ENCODE data around the gene SAMD4A.

The SAMD4A gene

DNA sequence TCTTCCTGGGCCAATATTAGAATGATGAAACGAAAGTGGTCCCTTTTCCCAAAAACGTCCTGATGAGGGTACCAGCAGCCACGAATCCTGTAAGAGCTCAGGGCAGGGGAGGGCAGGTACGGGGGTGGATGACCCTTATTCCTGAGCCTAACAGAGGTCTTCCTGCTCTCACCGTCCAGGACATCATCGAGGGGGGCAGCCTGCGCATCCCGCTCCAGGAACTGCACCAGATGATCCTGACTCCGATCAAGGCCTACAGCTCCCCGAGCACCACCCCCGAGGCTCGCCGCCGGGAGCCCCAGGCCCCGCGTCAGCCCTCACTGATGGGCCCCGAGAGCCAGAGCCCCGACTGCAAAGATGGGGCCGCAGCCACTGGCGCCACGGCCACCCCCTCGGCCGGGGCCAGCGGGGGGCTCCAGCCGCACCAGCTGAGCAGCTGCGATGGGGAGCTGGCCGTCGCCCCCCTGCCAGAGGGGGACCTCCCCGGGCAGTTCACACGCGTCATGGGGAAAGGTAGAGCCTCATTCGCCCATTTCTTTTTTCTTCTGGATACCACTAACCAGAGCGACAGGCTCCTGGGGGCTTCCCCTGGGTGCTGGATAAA is 193.2 kb downstream of the SAMD4A start:
- DNase-seq (ENCODE audit: low read depth in 2 of 2): no peak

- DNase-seq (ENCODE audit: low read depth in 2 of 2): no peak
Observed at GRCh38 chr14:54760866-54761575, 194.1 kb downstream of the SAMD4A start.

DNA sequence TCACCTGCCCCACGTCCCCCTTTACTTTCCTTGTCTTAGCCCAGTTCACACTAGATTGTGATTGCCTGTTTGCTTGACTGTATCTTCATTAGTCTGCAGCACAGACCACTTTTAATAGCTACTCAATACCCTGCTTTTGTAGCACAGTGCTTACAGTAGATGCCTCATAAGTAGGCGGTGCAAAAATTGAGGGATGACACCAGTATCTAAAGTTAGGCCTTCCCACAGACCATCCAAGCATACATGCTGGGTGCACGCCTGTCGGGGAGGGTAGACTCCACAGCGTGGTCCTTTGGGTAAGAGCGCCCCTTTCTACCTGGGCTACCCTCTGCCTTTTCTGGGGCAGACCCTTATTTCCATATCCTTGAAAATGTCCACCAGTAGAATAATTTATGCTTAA is 194.9 kb downstream of the SAMD4A start:
- no peak for DNase-seq (ENCODE audit: low read depth in 2 of 2)

DNA sequence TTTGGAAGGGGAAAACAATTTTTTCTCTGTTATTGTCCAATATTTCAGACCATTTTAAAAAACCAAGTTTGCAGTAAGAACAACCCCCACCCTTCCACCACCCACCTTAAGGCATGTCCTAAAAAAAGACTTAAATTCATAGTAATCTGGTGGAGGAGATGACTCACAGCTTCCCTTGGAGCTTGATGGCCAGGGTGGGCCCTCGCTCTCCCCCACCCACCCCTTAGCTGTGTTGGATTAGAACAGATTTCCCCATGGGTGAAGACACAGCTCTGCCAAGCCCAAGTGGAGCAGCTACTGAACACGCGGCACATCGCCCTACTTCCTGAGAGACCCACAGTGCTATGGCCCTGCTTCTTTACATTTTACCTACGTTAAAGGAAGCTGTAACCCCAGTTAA is 195.4 kb downstream of the SAMD4A start:
- DNase-seq (ENCODE audit: low read depth in 2 of 2): no peak

GRCh38 chr14:54763761-54764160 is 196.8 kb downstream of the SAMD4A start:
- DNase-seq (ENCODE audit: low read depth in 2 of 2): no peak

- DNase-seq (ENCODE audit: low read depth in 2 of 2): no peak
Observed at GRCh38 chr14:54766276-54767138, 199.6 kb downstream of the SAMD4A start.

DNA sequence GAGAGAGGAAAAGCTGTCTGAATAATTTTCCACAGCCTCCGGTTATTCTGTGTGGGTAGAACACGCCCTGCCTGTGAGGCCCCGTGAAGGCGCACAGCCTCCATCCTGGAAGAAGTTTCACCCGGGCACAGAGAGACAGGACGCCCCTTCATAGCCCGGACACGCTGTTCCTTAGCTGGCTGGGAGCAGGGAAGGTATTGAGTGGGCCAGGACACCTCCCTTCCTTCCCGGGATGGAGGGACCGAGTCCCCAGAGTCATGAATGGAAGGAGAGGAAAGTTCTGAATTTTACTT is 200.2 kb downstream of the SAMD4A start:
- DNase-seq (ENCODE audit: low read depth in 2 of 2): no peak

- DNase-seq (ENCODE audit: low read depth in 2 of 2): no peak
Observed at GRCh38 chr14:54767450-54767849, 200.5 kb downstream of the SAMD4A start.

- no peak for DNase-seq (ENCODE audit: low read depth in 2 of 2)
Observed at GRCh38 chr14:54768501-54769129, 201.7 kb downstream of the SAMD4A start.

DNA sequence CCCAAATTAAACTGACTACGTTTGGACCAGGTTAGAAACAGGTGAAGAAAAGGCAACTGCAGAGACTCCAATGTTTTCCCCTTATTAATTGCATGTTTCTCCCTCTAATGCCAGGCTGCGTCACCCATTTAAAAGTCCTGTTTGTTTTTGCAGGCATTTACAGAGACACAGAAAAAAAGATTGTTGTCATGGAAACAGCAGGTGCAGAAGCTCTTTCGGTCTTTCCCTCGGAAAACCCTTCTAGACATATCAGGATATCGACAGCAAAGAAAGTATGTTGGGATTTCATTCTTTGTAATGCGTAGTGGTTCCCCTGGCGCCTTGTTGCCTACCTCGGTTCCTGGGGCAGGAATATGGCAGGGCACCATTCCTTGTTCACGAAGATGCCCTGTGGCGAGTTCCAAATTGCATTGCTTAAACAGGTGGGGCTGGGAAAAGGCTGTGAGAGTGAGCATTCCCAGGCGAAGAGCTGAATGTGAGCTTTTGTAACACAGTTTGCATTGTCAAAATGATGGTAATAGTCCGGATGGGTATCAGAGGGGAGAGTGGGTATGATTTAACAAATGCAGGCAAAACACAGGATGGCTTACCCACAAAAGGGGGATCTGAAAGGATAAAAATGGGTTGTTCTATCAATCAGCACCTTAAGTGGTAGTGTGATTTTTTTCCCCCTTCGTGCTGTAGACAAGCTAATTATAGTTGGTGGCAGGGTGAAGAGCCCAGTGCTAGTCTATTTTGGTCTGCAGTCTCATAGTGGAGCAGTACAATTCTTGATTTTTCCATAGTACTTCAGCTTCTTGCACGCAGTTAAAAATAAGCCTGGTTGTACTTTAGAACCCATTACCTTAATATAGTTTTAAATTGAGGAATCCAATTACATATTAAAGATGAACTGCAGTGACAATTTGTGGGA is 203.3 kb downstream of the SAMD4A start:
- DNase-seq (ENCODE audit: low read depth in 2 of 2): no peak

DNA sequence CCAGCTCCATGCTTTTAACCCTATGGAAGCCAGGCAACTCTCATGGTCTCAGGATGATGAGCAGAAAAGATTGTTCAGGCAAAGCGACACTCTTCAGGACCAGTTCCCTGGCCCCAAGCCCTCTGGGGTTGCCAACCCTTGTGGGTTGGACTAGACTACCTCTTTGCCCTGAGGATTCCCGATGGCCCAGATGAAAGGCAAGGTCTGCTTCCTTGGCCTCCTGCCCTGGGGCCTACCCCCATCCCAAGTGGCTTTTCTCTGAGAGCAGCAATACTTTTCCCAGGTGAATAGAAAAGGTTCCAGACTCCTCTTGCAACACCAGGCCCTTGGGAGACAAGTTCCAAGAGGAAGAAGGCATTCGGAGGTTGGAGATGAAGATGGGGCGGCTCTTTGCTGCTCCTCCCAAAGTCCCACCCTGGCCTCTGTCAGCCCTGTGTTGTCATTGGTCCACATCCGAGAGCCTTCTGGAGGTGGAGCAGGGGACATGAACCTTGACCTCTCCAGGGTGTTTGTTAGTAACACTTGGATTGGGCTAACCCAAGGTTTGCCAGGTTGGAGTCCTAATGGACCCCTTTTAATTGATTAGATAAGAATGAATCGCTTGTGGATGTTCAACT is 204.6 kb downstream of the SAMD4A start:
- no peak for DNase-seq (ENCODE audit: low read depth in 2 of 2)

DNA sequence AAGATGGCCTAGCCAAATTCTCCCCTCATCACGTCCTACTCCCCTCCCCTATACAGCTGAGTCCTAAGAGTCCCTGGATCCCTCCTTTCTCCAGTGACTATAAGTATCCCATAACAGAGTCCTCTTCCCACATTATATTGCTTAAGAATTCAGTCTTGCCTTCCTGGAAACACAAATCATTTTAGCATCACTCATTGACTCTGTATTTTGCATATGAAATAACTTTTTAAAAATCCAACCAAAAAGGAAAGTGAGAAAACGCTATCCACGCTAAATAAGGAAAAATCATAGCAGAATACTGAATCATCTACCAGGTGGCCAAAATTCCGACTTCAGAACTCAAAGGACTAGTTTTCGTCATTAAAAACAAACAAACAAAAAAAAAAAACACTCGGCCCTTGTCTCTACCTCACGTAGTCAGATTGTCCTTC is 205.5 kb downstream of the SAMD4A start:
- DNase-seq (ENCODE audit: low read depth in 2 of 2): no peak

DNA sequence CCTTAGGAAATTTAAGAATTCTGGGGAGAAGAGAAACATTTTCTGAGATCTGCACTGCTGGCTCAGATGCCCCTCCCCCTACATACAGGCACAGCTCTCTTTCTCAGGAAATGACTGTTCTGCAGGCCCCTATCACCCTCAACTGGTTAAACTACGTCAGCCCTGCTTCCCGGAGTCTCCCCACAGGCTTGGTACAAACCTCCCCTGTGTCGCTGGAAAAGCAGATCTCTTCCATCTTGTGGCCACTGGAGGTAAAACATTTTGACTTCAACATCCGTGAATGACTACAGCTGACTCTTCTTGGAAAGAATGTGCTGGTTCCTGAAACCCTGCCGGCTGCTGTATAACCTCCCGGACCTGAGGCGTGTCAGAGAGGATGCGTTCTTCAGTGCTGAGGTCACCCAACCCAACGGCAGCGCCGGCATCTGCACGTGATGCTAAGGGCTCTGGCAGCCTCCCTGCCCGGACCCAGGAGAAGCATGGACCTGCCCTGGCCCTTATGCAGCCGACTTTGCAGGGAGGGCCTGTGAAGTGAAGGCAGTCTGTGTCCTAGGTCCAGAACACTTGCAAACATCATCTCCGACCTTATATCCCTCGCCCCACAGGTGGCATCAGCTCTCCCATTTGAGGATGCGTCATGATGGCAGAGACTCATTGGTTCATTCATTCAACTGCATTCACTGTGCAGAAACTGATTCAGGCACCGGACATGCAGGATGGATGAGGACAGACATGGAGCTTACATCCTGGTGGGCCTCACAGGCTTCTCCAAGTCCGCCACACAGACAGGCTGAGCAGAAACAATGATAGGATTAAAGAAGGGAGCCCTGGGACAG is 206.5 kb downstream of the SAMD4A start:
- DNase-seq (ENCODE audit: low read depth in 2 of 2): peak; percentile 80 to 86

GRCh38 chr14:54774824-54775223 is 207.9 kb downstream of the SAMD4A start:
- DNase-seq (ENCODE audit: low read depth in 2 of 2): no peak

DNA sequence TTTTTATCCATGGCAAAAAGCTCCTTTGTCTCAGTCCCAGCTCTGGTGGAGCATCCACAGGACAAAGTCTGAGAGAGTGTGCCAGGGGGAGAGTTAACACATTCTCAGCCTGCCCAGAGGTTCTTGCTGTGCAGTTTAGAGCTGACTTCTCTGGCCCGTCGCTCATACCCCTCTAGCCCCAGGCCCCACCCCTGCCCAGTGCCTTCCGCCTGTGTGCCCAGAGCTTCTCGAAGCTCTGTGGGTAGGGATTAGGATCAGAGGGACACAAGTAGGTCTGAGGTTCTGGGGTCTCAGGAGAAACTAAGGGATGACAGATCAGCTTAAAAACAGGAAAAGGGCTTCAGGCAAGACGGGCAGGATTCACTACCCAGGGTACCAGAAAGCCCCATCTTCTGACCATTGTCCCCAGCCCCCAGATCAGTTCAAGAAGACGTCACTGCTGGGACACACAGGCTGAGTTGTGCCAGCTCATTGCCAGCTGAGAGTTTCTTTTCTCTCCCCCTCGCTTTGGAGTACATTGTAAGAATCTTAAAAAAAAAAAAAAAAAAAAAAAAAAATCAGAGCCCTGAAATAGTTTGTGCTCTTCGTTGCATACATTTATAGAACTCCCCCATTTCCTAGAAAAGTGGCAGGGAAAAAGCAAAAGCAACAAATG is 208.7 kb downstream of the SAMD4A start:
- DNase-seq (ENCODE audit: low read depth in 2 of 2): no peak

DNA sequence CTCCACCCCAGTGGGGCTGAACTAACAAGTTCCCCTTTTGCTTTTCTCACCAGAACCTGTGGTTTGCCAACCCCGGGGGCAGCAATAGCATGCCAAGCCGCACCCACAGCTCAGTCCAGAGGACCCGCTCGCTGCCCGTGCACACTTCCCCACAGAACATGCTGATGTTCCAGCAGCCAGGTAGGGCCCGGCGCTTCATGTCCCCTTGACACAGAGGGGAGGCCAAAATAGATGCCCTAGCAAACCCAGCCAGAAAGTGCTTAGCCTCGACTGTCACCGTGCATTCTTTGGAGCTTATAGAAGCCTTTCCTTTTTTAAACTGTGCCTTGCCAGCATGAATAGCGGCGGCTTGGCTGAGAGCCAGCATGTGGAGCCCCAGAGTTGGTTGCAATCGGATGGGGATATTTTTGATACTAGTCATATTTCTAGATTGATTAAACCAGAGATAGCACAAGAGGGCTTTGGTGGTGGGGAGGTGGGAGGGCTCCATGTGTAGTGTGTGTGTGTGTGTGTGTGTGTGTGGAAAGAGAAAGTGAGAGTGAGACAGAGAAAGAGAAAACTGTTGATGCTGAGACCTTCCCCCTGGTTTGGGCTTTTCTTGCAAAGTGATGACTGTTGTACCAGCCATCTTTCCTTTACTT is 209.6 kb downstream of the SAMD4A start:
- peak; percentile 76 to 79 for DNase-seq (ENCODE audit: low read depth in 2 of 2)

DNA sequence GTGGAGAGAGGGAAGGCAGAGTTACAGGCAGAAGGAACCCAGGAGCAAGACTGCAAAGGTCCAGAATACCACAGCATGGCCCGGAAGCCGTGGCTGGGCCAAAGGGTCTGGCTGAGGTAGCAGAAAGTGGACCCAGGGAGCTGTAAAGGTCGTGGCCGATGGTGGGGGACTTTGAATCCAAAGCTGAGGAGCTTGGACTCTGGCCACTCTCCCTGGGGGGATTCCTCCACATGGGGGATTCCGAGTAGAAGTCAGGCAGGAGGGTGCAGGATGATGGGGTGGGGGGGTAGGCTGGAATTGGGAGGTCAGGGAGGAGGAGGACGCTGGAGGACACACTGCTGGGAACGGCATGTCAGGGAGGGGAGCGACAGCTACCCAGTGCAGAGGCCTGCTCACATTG is 210.5 kb downstream of the SAMD4A start:
- DNase-seq (ENCODE audit: low read depth in 2 of 2): no peak

GRCh38 chr14:54778618-54779345 is 211.9 kb downstream of the SAMD4A start:
- DNase-seq (ENCODE audit: low read depth in 2 of 2): no peak

All from stimulated activated CD4-positive, alpha-beta T cell treated with anti-CD3 and anti-CD28 coated beads, Interleukin-15, amount 100 ng/mL, for 48 hours (primary cell).